ENCODE results near the gene SPARCL1.

Gene SPARCL1

GRCh38 chr4:87567191-87567590, 38.0 kb upstream of the SPARCL1 start:
- Mint-ChIP-seq H3K9me3 (peaks cover 3% of the 10 kb centered on the region), H3K4me1 (peaks cover 20% of the 10 kb centered on the region), H3K27ac (no peak overlapping the region), H3K4me3 (no peak overlapping the region), H3K36me3 (ENCODE audit: low read depth) (no peaks in the 10 kb centered on the region), H3K27me3 (ENCODE audit: low read depth, poor library complexity) (no peaks in the 10 kb centered on the region)
- DNase-seq, result no peak
- TF ChIP-seq CTCF (IDR thresholded peaks at IDR 0.05), result no peak

- no peak overlapping the region for H3K4me3 Mint-ChIP-seq
- peaks cover 20% of the 10 kb centered on the region for H3K4me1 Mint-ChIP-seq
- peaks cover 3% of the 10 kb centered on the region for H3K9me3 Mint-ChIP-seq
- H3K27me3 Mint-ChIP-seq (ENCODE audit: low read depth, poor library complexity), result no peaks in the 10 kb centered on the region
- no peaks in the 10 kb centered on the region for H3K36me3 Mint-ChIP-seq (ENCODE audit: low read depth)
- H3K27ac Mint-ChIP-seq, result peak overlapping the region; percentile 7
- no peak for TF ChIP-seq CTCF (IDR thresholded peaks at IDR 0.05)
- no peak for DNase-seq
These were observed 37.1 kb upstream of the SPARCL1 start for GRCh38 chr4:87566276-87566675.

- no peak for TF ChIP-seq CTCF (IDR thresholded peaks at IDR 0.05)
- Mint-ChIP-seq H3K4me1 (peaks cover 20% of the 10 kb centered on the region), H3K36me3 (ENCODE audit: low read depth) (no peaks in the 10 kb centered on the region), H3K4me3 (no peak overlapping the region), H3K9me3 (peaks cover 3% of the 10 kb centered on the region), H3K27me3 (ENCODE audit: low read depth, poor library complexity) (no peaks in the 10 kb centered on the region), H3K27ac (peak overlapping the region; percentile 7)
- DNase-seq, result no peak
These were observed 36.6 kb upstream of the SPARCL1 start for GRCh38 chr4:87565746-87566145.

- Mint-ChIP-seq H3K27me3 (ENCODE audit: low read depth, poor library complexity) (peaks cover 4% of the 10 kb centered on the region), H3K9me3 (no peaks in the 10 kb centered on the region), H3K36me3 (ENCODE audit: low read depth) (no peaks in the 10 kb centered on the region), H3K4me3 (no peak overlapping the region), H3K4me1 (peaks cover 7% of the 10 kb centered on the region), H3K27ac (no peak overlapping the region)
- DNase-seq, result no peak
- no peak for TF ChIP-seq CTCF (IDR thresholded peaks at IDR 0.05)
These were observed 31.6 kb upstream of the SPARCL1 start for GRCh38 chr4:87560802-87561201.

- H3K4me3 Mint-ChIP-seq, result no peak overlapping the region
- no peaks in the 10 kb centered on the region for H3K4me1 Mint-ChIP-seq
- no peak for TF ChIP-seq CTCF (IDR thresholded peaks at IDR 0.05)
- peaks cover 8% of the 10 kb centered on the region for H3K27me3 Mint-ChIP-seq (ENCODE audit: low read depth, poor library complexity)
- peak; percentile 4 for DNase-seq
- H3K36me3 Mint-ChIP-seq (ENCODE audit: low read depth), result no peaks in the 10 kb centered on the region
- H3K9me3 Mint-ChIP-seq, result no peaks in the 10 kb centered on the region
- H3K27ac Mint-ChIP-seq, result no peak overlapping the region
These were observed 30.1 kb upstream of the SPARCL1 start for GRCh38 chr4:87559090-87559837.

GRCh38 chr4:87557348-87557747, 28.2 kb upstream of the SPARCL1 start:
- H3K9me3 Mint-ChIP-seq, result no peaks in the 10 kb centered on the region
- no peak for DNase-seq
- H3K27me3 Mint-ChIP-seq (ENCODE audit: low read depth, poor library complexity), result peaks cover 8% of the 10 kb centered on the region
- no peaks in the 10 kb centered on the region for H3K4me1 Mint-ChIP-seq
- H3K36me3 Mint-ChIP-seq (ENCODE audit: low read depth), result no peaks in the 10 kb centered on the region
- TF ChIP-seq CTCF (IDR thresholded peaks at IDR 0.05), result no peak
- H3K27ac Mint-ChIP-seq, result no peak overlapping the region
- H3K4me3 Mint-ChIP-seq, result no peak overlapping the region
